Transverse colon (tissue), 3 donors: ENCODE data around the gene PCDHA5.

Experiments
- CTCF ChIP-seq, 5 experiments: fragments of 200-600 bp in 3 of 5; fragments of 450-650 bp in 2 of 5; sonication (generic) in 3 of 5; IDR thresholded peaks; 1 replicate in 2 of 5; 2 replicates in 3 of 5; pipeline ENCODE4 v1.5.1; 2016 to 2017; ENCODE audit warnings: antibody characterized with exemption in 5 of 5, inconsistent platforms in 3 of 5, mild to moderate bottlenecking in 2 of 5, moderate library complexity in 1 of 5
- POLR2A ChIP-seq: fragments of 450-650 bp; IDR thresholded peaks from one replicate; pipeline ENCODE4 v1.6.1; 2016; ENCODE audit warnings: antibody characterized with exemption, mild to moderate bottlenecking, moderate library complexity

GRCh38 chr5:140808889-140809291 is 12.5 kb upstream of the PCDHA5 start:
- TF ChIP-seq CTCF (IDR thresholded peaks at IDR 0.05) (no peak), POLR2A (no peak)
